Endodermal cell (in vitro differentiated cells): ENCODE data around the gene CRYGS. TPM values are rescaled to one million over a fixed set of nuclear protein-coding genes. Genes with fewer than 3 reads are reported as not detected.

ENCODE experiments used
- DNase-seq: peaks from one replicate; pipeline ENCODE4 v3.0.0-alpha.2; 2017
- H3K27ac ChIP-seq: 2 replicates; pipeline ENCODE4 v1.5.1; 2013; ENCODE audit warnings: mild to moderate bottlenecking, low read depth, low read length, moderate library complexity
- H3K27me3 ChIP-seq: 2 replicates; pipeline ENCODE4 v1.6.1; 2013; ENCODE audit warnings: mild to moderate bottlenecking, low read length, moderate library complexity; ENCODE audit not compliant: insufficient read depth, control insufficient read depth, poor library complexity, severe bottlenecking
- H3K36me3 ChIP-seq: 2 replicates; pipeline ENCODE4 v1.7.0; 2013; ENCODE audit warnings: mild to moderate bottlenecking, low read length, moderate library complexity; ENCODE audit not compliant: control insufficient read depth, insufficient read depth
- H3K4me1 ChIP-seq: one replicate; pipeline ENCODE4 v1.7.0; 2013; ENCODE audit warnings: low read length; ENCODE audit not compliant: control insufficient read depth, insufficient read depth
- H3K4me3 ChIP-seq: 2 replicates; pipeline ENCODE4 v1.5.1; 2013; ENCODE audit warnings: mild to moderate bottlenecking, low read length, moderate library complexity
- H3K9ac ChIP-seq: 2 replicates; pipeline ENCODE4 v1.6.1; 2013; ENCODE audit warnings: mild to moderate bottlenecking, low read length, moderate library complexity; ENCODE audit not compliant: poor library complexity, severe bottlenecking; ENCODE audit errors: extremely low read depth
- H3K9me3 ChIP-seq: 2 replicates; pipeline ENCODE4 v1.6.1; 2013; ENCODE audit warnings: mild to moderate bottlenecking, low read length, moderate library complexity; ENCODE audit not compliant: control insufficient read depth
- H3K27ac Mint-ChIP-seq: 2 replicates; pipeline ENCODE4 v1.8.0; 2020; ENCODE audit warnings: mixed read lengths
- H3K27me3 Mint-ChIP-seq: 2 replicates; pipeline ENCODE4 v1.8.0; 2021; ENCODE audit warnings: mild to moderate bottlenecking, mixed read lengths; ENCODE audit not compliant: insufficient read depth
- H3K36me3 Mint-ChIP-seq: 2 replicates; pipeline ENCODE4 v1.8.0; 2020; ENCODE audit warnings: low read depth, mixed read lengths
- H3K4me1 Mint-ChIP-seq: 2 replicates; pipeline ENCODE4 v1.8.0; 2020; ENCODE audit warnings: mixed read lengths
- H3K4me3 Mint-ChIP-seq: 2 replicates; pipeline ENCODE4 v1.8.0; 2020; ENCODE audit warnings: mild to moderate bottlenecking, moderate library complexity, mixed read lengths
- H3K9me3 Mint-ChIP-seq: 2 replicates; pipeline ENCODE4 v1.8.0; 2020; ENCODE audit warnings: mild to moderate bottlenecking, mixed read lengths
- WGBS, 2 experiments: methylation state at CpG; one replicate each; pipeline versions ENCODE4 v1.1.5 to v1.1.7; 2013; ENCODE audit warnings: missing lambda C conversion rate in 2 of 2, mixed read lengths in 1 of 2; ENCODE audit not compliant: insufficient coverage in 1 of 2, insufficient read length in 1 of 2; 5-methylcytosine and 5-hydroxymethylcytosine counted together
- total RNA-seq, 2 donors: library from RNA; stranded (reverse); fragmentation: NEBNext Ultra II Directional in 1 of 2; extraction: Animal tissue kit (Norgen Biotek cat#: 25700) in 1 of 2; gene quantifications; 2 replicates in 1 of 2; 3 replicates in 1 of 2; pipeline ENCODE4 v1.2.1, GENCODE V29; 2021
- TF ChIP-seq, protein P1 (sequence below): fragments of 200-600 bp; sonication (generic); conservative IDR thresholded peaks from 2 replicates; pipeline ENCODE4 v1.5.0; 2021; ENCODE audit warnings: antibody characterized with exemption, mild to moderate bottlenecking

The CRYGS gene
- total RNA-seq, 2 donors from 2014 or later, result 2.0 to 2.4 TPM

DNA sequence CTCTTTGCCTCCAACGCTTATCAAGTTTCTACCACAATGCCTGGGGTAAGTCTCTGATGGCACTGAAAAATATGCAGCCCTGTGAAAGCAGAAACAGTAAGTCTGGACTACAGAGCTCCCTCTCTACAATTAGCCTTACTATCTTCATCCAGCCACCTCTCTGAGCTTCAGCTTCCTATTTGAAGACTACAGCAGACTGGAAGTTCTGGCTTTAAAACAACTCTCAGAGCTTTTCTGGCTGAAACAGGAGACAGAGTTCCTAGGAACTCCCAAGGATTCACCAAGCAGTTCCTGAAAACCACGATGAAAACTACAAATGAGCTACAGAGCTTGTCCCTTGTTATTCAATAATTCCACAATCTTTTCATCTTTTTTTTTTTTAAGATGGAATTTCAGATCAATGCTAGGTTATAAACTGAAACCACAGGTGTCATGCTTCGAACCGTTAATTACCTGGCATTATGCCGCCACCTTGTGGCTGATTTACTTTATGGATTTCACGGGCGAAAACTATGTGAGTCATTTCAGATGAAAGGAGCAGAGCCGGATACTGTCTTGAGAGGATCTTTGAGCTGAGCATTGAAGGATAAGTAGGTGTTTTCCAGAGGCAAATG lies 3.9 kb downstream of the CRYGS start:
- Histone ChIP-seq H3K9ac (no peak overlapping the region), H3K9me3 (no peaks in the 10 kb centered on the region), H3K36me3 (no peaks in the 10 kb centered on the region), H3K27ac (no peak overlapping the region), H3K27me3 (no peaks in the 10 kb centered on the region), H3K4me3 (no peak overlapping the region), H3K4me1 (peaks cover 2% of the 10 kb centered on the region)
- Mint-ChIP-seq H3K27me3 (no peaks in the 10 kb centered on the region), H3K4me1 (peaks cover 3% of the 10 kb centered on the region), H3K9me3 (no peaks in the 10 kb centered on the region), H3K36me3 (no peaks in the 10 kb centered on the region), H3K4me3 (no peak overlapping the region), H3K27ac (no peak overlapping the region)
- TF ChIP-seq, protein P1, sequence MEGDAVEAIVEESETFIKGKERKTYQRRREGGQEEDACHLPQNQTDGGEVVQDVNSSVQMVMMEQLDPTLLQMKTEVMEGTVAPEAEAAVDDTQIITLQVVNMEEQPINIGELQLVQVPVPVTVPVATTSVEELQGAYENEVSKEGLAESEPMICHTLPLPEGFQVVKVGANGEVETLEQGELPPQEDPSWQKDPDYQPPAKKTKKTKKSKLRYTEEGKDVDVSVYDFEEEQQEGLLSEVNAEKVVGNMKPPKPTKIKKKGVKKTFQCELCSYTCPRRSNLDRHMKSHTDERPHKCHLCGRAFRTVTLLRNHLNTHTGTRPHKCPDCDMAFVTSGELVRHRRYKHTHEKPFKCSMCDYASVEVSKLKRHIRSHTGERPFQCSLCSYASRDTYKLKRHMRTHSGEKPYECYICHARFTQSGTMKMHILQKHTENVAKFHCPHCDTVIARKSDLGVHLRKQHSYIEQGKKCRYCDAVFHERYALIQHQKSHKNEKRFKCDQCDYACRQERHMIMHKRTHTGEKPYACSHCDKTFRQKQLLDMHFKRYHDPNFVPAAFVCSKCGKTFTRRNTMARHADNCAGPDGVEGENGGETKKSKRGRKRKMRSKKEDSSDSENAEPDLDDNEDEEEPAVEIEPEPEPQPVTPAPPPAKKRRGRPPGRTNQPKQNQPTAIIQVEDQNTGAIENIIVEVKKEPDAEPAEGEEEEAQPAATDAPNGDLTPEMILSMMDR, result peak; percentile 90
- DNase-seq, result peak; percentile 91
- WGBS, 2 experiments, result 15 to 21% methylated on average over 8 of the region's 8 CpGs

DNA sequence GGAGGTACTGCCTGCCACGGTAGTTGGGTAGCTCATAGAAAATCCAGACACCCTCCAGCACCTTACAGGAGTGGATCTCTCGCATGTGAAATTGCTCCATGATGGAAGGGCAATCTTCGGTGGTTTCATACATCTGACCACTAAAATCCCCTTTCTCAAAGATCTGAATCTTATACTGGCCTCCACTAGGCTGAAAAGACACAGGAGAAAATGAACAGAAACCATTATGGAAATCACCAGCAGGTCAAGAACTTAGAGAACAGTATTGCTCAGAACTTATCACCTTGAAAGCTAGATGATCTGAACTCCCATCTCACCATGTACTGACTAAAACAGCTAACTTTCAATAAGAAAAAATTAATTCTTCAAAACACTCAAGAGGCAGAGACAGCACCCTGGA lies 5.4 kb downstream of the CRYGS start:
- TF ChIP-seq, protein P1, result no peak
- no peaks in the 10 kb centered on the region for H3K27me3 ChIP-seq
- peaks cover 2% of the 10 kb centered on the region for H3K4me1 ChIP-seq
- no peak overlapping the region for H3K27ac ChIP-seq
- H3K4me1 Mint-ChIP-seq, result peaks cover 3% of the 10 kb centered on the region
- H3K27ac Mint-ChIP-seq, result no peak overlapping the region
- WGBS, 2 experiments, result 89 to 100% methylated on average over 3 of the region's 3 CpGs
- H3K9me3 Mint-ChIP-seq, result no peaks in the 10 kb centered on the region
- H3K27me3 Mint-ChIP-seq, result no peaks in the 10 kb centered on the region
- H3K36me3 Mint-ChIP-seq, result no peaks in the 10 kb centered on the region
- no peaks in the 10 kb centered on the region for H3K36me3 ChIP-seq
- no peak overlapping the region for H3K4me3 ChIP-seq
- H3K4me3 Mint-ChIP-seq, result no peak overlapping the region
- no peak for DNase-seq
- no peak overlapping the region for H3K9ac ChIP-seq
- H3K9me3 ChIP-seq, result no peaks in the 10 kb centered on the region

DNA sequence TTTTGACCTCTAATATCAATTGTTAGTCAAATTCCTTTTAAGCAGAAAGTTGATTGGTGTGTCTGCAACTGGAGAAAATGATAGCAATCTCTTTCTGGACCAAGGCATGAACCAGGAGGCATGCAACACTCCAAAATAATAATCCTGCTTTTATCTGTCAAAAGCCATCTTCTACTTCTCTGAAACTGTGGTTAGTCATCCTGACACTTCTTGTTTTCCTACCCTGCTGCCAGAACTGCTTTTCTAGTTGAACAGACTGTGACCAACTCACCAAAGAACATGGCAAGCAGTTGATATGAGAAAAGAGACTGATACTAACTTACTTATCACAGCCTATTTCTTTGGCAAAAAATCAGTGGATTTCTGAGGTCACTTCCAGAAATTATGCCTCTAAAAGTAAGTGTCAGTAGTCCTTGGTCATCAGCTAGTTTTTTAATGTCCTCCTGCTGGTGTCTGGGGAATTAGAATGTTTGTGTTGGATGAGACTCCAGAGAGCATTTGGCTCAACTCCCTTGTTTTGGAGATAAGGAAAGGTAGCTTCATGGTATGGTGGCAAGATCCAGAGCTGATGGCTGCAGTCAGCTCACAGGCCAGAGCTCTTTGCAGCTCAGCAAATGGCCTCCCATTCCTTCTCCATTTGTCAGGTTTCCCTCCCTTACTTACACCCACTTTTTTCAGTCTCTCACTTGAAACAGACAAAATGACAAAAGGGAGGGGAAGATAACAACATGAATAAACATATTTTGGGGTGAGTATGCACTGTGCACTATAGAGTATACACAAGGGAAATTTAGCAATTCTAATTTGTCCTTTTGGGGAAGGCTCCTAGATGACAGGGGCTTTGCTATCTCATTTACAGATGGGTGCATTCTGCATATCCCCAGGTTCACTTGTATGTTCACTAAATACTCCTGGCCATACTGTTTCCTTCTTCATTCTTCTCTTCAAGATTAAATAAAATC lies 7.0 kb downstream of the CRYGS start:
- Mint-ChIP-seq H3K27ac (no peak overlapping the region), H3K4me1 (peaks cover 3% of the 10 kb centered on the region), H3K4me3 (no peak overlapping the region), H3K9me3 (no peaks in the 10 kb centered on the region), H3K27me3 (no peaks in the 10 kb centered on the region), H3K36me3 (no peaks in the 10 kb centered on the region)
- no peaks in the 10 kb centered on the region for H3K9me3 ChIP-seq
- TF ChIP-seq, protein P1, result no peak
- H3K27ac ChIP-seq, result no peak overlapping the region
- H3K36me3 ChIP-seq, result no peaks in the 10 kb centered on the region
- DNase-seq, result no peak
- peaks cover 6% of the 10 kb centered on the region for H3K4me1 ChIP-seq
- H3K9ac ChIP-seq, result no peak overlapping the region
- no peaks in the 10 kb centered on the region for H3K27me3 ChIP-seq
- no peak overlapping the region for H3K4me3 ChIP-seq
